HCT116 (cell line): ENCODE measurements around the gene ATP1A1. TPM values are rescaled to one million over a fixed set of nuclear protein-coding genes. Genes with fewer than 3 reads are reported as not detected.

Experiments used
- ATAC-seq: fragments of 200-7000 bp; cut with Tn5 transposase; 2 replicates; pipeline ENCODE4 v1.9.1; 2020; ENCODE audit warnings: mild to moderate bottlenecking, moderate library complexity
- BruUV-seq: library from RNA; stranded (reverse); fragments of 400-500 nt; replicated peaks from 2 replicates; lab custom pipeline; 2021; lab: Mats Ljungman, UMichigan
- CTCF ChIA-PET: fragments of 300-600 bp; sonication (Branson Sonifier 250); formaldehyde crosslinking; loops from one replicate; lab custom pipeline; 2021; ENCODE audit warnings: antibody characterized with exemption; lab: Charles Lee
- POLR2A ChIA-PET: fragments of 300-600, 350-600 bp; sonication (Branson Sonifier 250); formaldehyde crosslinking; loops from one replicate; lab custom pipeline; 2021; ENCODE audit warnings: antibody characterized with exemption; lab: Charles Lee
- RAD21 ChIA-PET, 2 experiments: fragments of 300-600 bp; sonication (Branson Sonifier 250); formaldehyde crosslinking; loops; one replicate each; lab custom pipeline; 2023; ENCODE audit warnings: low total read pairs in 2 of 2; ENCODE audit not compliant: uncharacterized antibody in 2 of 2, unreplicated experiment in 2 of 2, low non-redundant PET in 1 of 2; lab: Charles Lee
- DNase-seq: peaks from one replicate; pipeline ENCODE4 v3.0.0-alpha.2; 2010; ENCODE audit warnings: low read depth, low spot score
- H2AFZ ChIP-seq: fragments of 200-600 bp; shearing (Covaris generic), sonication (generic); 2 replicates; pipeline ENCODE4 v1.6.1; 2017; ENCODE audit warnings: low read depth, mixed run types, mixed read lengths, antibody characterized with exemption, low read length; ENCODE audit not compliant: poor library complexity, severe bottlenecking
- H3K27ac ChIP-seq: 2 replicates; pipeline ENCODE4 v1.5.1; 2012; ENCODE audit warnings: low read depth, low read length
- H3K27me3 ChIP-seq: fragments of 200-600 bp; sonication (generic); 2 replicates; pipeline ENCODE4 v1.6.1; 2016; ENCODE audit warnings: mixed run types, low read length, mixed read lengths; ENCODE audit not compliant: insufficient read depth
- H3K36me3 ChIP-seq, 2 experiments: fragments of 200-500 bp in 1 of 2; fragments of 200-600 bp in 1 of 2; sonication (Bioruptor generic) in 1 of 2; sonication (generic) in 1 of 2; 2 replicates each; pipeline versions ENCODE4 v1.5.1 to v1.6.1; 2014 to 2016; ENCODE audit warnings: low read length in 2 of 2, inconsistent platforms in 1 of 2, mixed read lengths in 1 of 2, mixed run types in 1 of 2; ENCODE audit not compliant: insufficient read depth in 2 of 2, control insufficient read depth in 1 of 2
- H3K4me1 ChIP-seq, 2 experiments: fragments of 200-600 bp in 1 of 2; sonication (generic) in 1 of 2; 2 replicates each; pipeline versions ENCODE4 v1.5.1 to v1.6.1; 2012 to 2017; ENCODE audit warnings: low read length in 2 of 2, inconsistent platforms in 1 of 2, mild to moderate bottlenecking in 1 of 2, mixed read lengths in 1 of 2, mixed run types in 1 of 2, moderate library complexity in 1 of 2; ENCODE audit not compliant: insufficient read depth in 2 of 2, control insufficient read depth in 1 of 2
- H3K4me2 ChIP-seq: fragments of 200-600 bp; sonication (generic); 2 replicates; pipeline ENCODE4 v1.6.1; 2017; ENCODE audit warnings: mixed run types, low read length, mixed read lengths
- H3K4me3 ChIP-seq, 2 experiments: fragments of 200-600 bp in 1 of 2; sonication (generic) in 1 of 2; replicated peaks in 1 of 2; 2 replicates each; pipeline ENCODE4 v1.5.1; 2011 to 2016; ENCODE audit warnings: low read length in 2 of 2, control low read depth in 1 of 2, low read depth in 1 of 2, mild to moderate bottlenecking in 1 of 2, mixed read lengths in 1 of 2, mixed run types in 1 of 2
- H3K79me2 ChIP-seq: fragments of 200-600 bp; sonication (generic); 2 replicates; pipeline ENCODE4 v1.6.1; 2017; ENCODE audit warnings: mild to moderate bottlenecking, mixed run types, low read length, moderate library complexity, mixed read lengths; ENCODE audit not compliant: insufficient read depth
- H3K9ac ChIP-seq: fragments of 200-600 bp; sonication (generic); 2 replicates; pipeline ENCODE4 v1.6.1; 2016; ENCODE audit warnings: low read length, mixed read lengths
- H3K9me2 ChIP-seq: fragments of 200-600 bp; sonication (generic), shearing (Covaris generic); 2 replicates; pipeline ENCODE4 v1.6.1; 2017; ENCODE audit warnings: mixed run types, mild to moderate bottlenecking, moderate library complexity; ENCODE audit not compliant: insufficient read depth
- H3K9me3 ChIP-seq, 2 experiments: fragments of 200-500 bp in 1 of 2; fragments of 200-600 bp in 1 of 2; sonication (Bioruptor generic) in 1 of 2; sonication (generic) in 1 of 2; 2 replicates each; pipeline ENCODE4 v1.6.1; 2014 to 2017; ENCODE audit warnings: low read length in 2 of 2, mixed read lengths in 2 of 2, inconsistent platforms in 1 of 2, low read depth in 1 of 2, mild to moderate bottlenecking in 1 of 2, mixed run types in 1 of 2, moderate library complexity in 1 of 2; ENCODE audit not compliant: control insufficient read depth in 1 of 2, insufficient read depth in 1 of 2
- H4K20me1 ChIP-seq: fragments of 200-600 bp; sonication (generic), shearing (Covaris generic); 2 replicates; pipeline ENCODE4 v1.6.1; 2017; ENCODE audit warnings: mixed run types, mild to moderate bottlenecking, moderate library complexity; ENCODE audit not compliant: insufficient read depth
- CBX3 ChIP-seq: IDR thresholded peaks from 2 replicates; pipeline ENCODE4 v1.6.1; 2012; ENCODE audit warnings: low read depth
- CTCF ChIP-seq, 3 experiments: fragments of 200-600 bp in 1 of 3; sonication (generic) in 1 of 3; IDR thresholded peaks in 2 of 3; conservative IDR thresholded peaks in 1 of 3; 2 replicates each; pipeline ENCODE4 v1.5.1; 2012 to 2017; ENCODE audit warnings: low read depth in 2 of 3, low read length in 2 of 3, antibody characterized with exemption in 1 of 3, borderline replicate concordance in 1 of 3, control low read depth in 1 of 3, mild to moderate bottlenecking in 1 of 3, mixed read lengths in 1 of 3, mixed run types in 1 of 3, moderate library complexity in 1 of 3; ENCODE audit not compliant: insufficient read depth in 1 of 3
- EGR1 ChIP-seq: IDR thresholded peaks from 2 replicates; pipeline ENCODE4 v1.6.1; 2012; ENCODE audit warnings: low read depth
- EZH2 ChIP-seq: fragments of 200-600 bp; sonication (generic); IDR thresholded peaks from 2 replicates; pipeline ENCODE4 v1.6.1; 2017; ENCODE audit warnings: antibody characterized with exemption, mixed run types
- EZH2phosphoT487 ChIP-seq: fragments of 200-600 bp; IDR thresholded peaks from 2 replicates; pipeline ENCODE4 v1.6.1; 2018; ENCODE audit warnings: antibody characterized with exemption, borderline replicate concordance
- FOSL1 ChIP-seq: IDR thresholded peaks from 2 replicates; pipeline ENCODE4 v1.6.1; 2012; ENCODE audit warnings: low read depth
- JUND ChIP-seq: IDR thresholded peaks from 2 replicates; pipeline ENCODE4 v1.6.1; 2012
- POLR2A ChIP-seq: IDR thresholded peaks from 2 replicates; pipeline ENCODE4 v1.7.0; 2011; ENCODE audit warnings: borderline replicate concordance; ENCODE audit not compliant: insufficient read depth, insufficient read length; ENCODE audit errors: extremely low read depth
- POLR2AphosphoS5 ChIP-seq: IDR thresholded peaks from 2 replicates; pipeline ENCODE4 v1.6.1; 2011; ENCODE audit warnings: mild to moderate bottlenecking, low read depth, low read length, moderate library complexity
- RAD21 ChIP-seq: IDR thresholded peaks from 2 replicates; pipeline ENCODE4 v1.6.1; 2012; ENCODE audit warnings: low read depth, mild to moderate bottlenecking
- REST ChIP-seq: IDR thresholded peaks from 2 replicates; pipeline ENCODE4 v1.6.1; 2012; ENCODE audit warnings: low read depth
- SP1 ChIP-seq: IDR thresholded peaks from 2 replicates; pipeline ENCODE4 v1.6.1; 2012; ENCODE audit warnings: low read depth
- TCF7L2 ChIP-seq: IDR thresholded peaks from 2 replicates; pipeline ENCODE4 v1.7.0; 2011; ENCODE audit warnings: borderline replicate concordance, inconsistent platforms; ENCODE audit not compliant: insufficient read depth, insufficient read length; ENCODE audit errors: extremely low read depth
- YY1 ChIP-seq: IDR thresholded peaks from 2 replicates; pipeline ENCODE4 v1.6.1; 2011; ENCODE audit warnings: low read length, low read depth, moderate library complexity, mild to moderate bottlenecking; ENCODE audit not compliant: insufficient replicate concordance; ENCODE audit errors: extremely low read depth
- ZFX ChIP-seq: fragments of 450-650 bp; IDR thresholded peaks from 2 replicates; pipeline ENCODE4 v1.6.1; 2017
- intact Hi-C: fragments of 100-400 bp; cut with micrococcal nuclease; formaldehyde crosslinking; loops from 2 replicates; pipeline ENCODE4 v1.10.0; 2022
- total RNA-seq: library from RNA; stranded (reverse); gene quantifications from one replicate; pipeline ENCODE4 v1.2.1, GENCODE V29; 2021; ENCODE audit not compliant: unreplicated experiment

ATP1A1 gene
- total RNA-seq, 1 experiment from 2014 or later = 290 TPM

DNA sequence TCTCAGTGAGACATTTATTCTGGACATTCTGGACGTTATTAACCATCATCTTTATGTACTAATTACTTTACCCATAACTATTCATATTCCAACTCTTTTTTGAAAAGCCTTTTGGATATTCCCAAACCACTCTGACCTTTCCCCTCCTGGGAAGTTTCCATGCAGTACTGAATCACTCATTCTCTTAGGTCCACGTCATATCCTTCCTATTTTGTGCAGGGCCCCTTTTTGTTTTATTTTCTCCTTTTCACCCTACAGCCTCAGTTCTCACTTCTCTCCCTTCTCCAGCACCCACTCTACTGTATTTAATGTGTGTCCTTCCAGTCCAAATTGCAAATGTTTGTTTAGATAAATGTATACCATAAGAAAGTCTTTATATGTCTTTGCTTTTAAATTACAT lies 16.4 kb upstream of the ATP1A1 start:
- no peak for ATAC-seq
- Histone ChIP-seq H3K27me3 (no peaks in the 10 kb centered on the region), H3K36me3 (no peaks in the 10 kb centered on the region), H3K9me2 (no peaks in the 10 kb centered on the region), H3K4me3 (no peak overlapping the region), H3K9me3 (no peaks in the 10 kb centered on the region), H3K9ac (no peak overlapping the region), H3K79me2 (no peaks in the 10 kb centered on the region), H3K27ac (no peak overlapping the region), H4K20me1 (no peaks in the 10 kb centered on the region), H2AFZ (no peak overlapping the region), H3K4me1 (peaks cover 3 to 19% of the 10 kb centered on the region in 2 experiments; a peak in 2 of 4 replicates), H3K4me2 (no peak overlapping the region)
- no peak for DNase-seq
- no TSS peak for BruUV-seq
- intact Hi-C loops = no loop called here
- ChIA-PET CTCF (no interaction called here), POLR2A (no interaction called here), RAD21 (no interaction called here)
- TF ChIP-seq JUND (no peak), SP1 (no peak), TCF7L2 (no peak), EGR1 (no peak), EZH2 (no peak), CBX3 (no peak), ZFX (no peak), POLR2AphosphoS5 (no peak)

GRCh38 chr1:116357487-116357886 lies 15.6 kb upstream of the ATP1A1 start:
- ChIA-PET RAD21 (no interaction called here), CTCF (no interaction called here), POLR2A (no interaction called here)
- no peak overlapping the region for H3K27ac ChIP-seq
- no peaks in the 10 kb centered on the region for H3K9me2 ChIP-seq
- no peak overlapping the region for H2AFZ ChIP-seq
- no peaks in the 10 kb centered on the region for H3K36me3 ChIP-seq
- DNase-seq (no peak), ATAC-seq (no peak)
- no peaks in the 10 kb centered on the region for H3K79me2 ChIP-seq
- no peak overlapping the region for H3K4me3 ChIP-seq
- no peak overlapping the region for H3K4me2 ChIP-seq
- no peaks in the 10 kb centered on the region for H4K20me1 ChIP-seq
- no peaks in the 10 kb centered on the region for H3K9me3 ChIP-seq
- no TSS peak for BruUV-seq
- intact Hi-C loops = no loop called here
- no peak overlapping the region for H3K9ac ChIP-seq
- peaks cover 3 to 19% of the 10 kb centered on the region in 2 experiments; a peak in 2 of 4 replicates for H3K4me1 ChIP-seq
- H3K27me3 ChIP-seq = no peaks in the 10 kb centered on the region
- TF ChIP-seq CBX3 (no peak), RAD21 (no peak), JUND (no peak), FOSL1 (no peak), CTCF (IDR thresholded peaks at IDR 0.05 in 2 of 3, conservative IDR thresholded peaks at IDR 0.05 in 1 of 3; ENCODE audit: borderline replicate concordance in 1 of 3, insufficient read depth in 1 of 3, low read depth in 2 of 3, low read length in 2 of 3) (no peak), EZH2phosphoT487 (no peak), REST (no peak), TCF7L2 (no peak), EZH2 (no peak), YY1 (no peak), EGR1 (no peak), ZFX (no peak), POLR2A (no peak)
